Type B pancreatic cell (in vitro differentiated cells): ENCODE measurements around the gene LRP1B. TPM values are rescaled to one million over a fixed set of nuclear protein-coding genes. Genes with fewer than 3 reads are reported as not detected.

Experiments
- DNase-seq: peaks from one replicate; pipeline ENCODE4 v3.0.0; 2021; ENCODE audit warnings: mixed read lengths; ENCODE audit not compliant: unreplicated experiment; ENCODE audit errors: extremely low spot score
- H3K27ac Mint-ChIP-seq: 2 replicates; pipeline ENCODE4 v1.8.0; 2021; ENCODE audit warnings: mild to moderate bottlenecking, mixed read lengths
- H3K27me3 Mint-ChIP-seq: 2 replicates; pipeline ENCODE4 v1.8.0; 2021; ENCODE audit warnings: mixed read lengths
- H3K36me3 Mint-ChIP-seq: 2 replicates; pipeline ENCODE4 v1.8.0; 2021; ENCODE audit warnings: mixed read lengths
- H3K4me1 Mint-ChIP-seq: one replicate; pipeline ENCODE4 v1.8.0; 2021; ENCODE audit warnings: mixed read lengths; ENCODE audit not compliant: unreplicated experiment
- H3K4me3 Mint-ChIP-seq: 2 replicates; pipeline ENCODE4 v1.8.0; 2021; ENCODE audit warnings: mild to moderate bottlenecking, mixed read lengths
- H3K9me3 Mint-ChIP-seq: 2 replicates; pipeline ENCODE4 v1.8.0; 2021; ENCODE audit warnings: mixed read lengths
- total RNA-seq: library from RNA; stranded (reverse); gene quantifications from 2 replicates; pipeline ENCODE4 v1.2.1, GENCODE V29; 2021; ENCODE audit warnings: low replicate concordance
- TF ChIP-seq, protein P1 (sequence below): fragments of 200-600 bp; sonication (generic); conservative IDR thresholded peaks from 2 replicates; pipeline ENCODE4 v1.5.0; 2021; ENCODE audit warnings: antibody characterized with exemption, mild to moderate bottlenecking

LRP1B gene
- total RNA-seq, 1 donor from 2014 or later: 16.0 TPM

DNA sequence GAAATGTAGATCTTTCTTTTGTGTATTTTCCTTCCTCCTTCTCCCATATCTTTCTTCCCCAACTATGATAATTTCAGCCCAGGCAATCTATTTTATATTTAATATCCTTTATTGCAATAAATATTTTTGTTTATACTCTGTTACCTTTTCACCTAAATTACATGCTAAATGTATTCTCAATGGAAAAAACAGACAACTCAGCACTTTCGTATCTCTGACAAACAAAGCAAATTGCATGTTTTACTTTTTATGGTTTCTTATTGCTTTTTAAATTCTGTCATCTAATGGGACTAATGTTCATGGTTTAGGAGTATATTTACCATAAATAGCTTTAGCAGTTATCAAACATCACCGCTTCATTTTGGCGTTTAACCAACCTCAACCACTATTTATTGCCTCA, 74.0 kb downstream of the LRP1B start:
- Mint-ChIP-seq H3K27me3 (peaks cover 3% of the 10 kb centered on the region), H3K36me3 (no peaks in the 10 kb centered on the region), H3K4me3 (no peak overlapping the region), H3K9me3 (no peaks in the 10 kb centered on the region), H3K27ac (no peak overlapping the region), H3K4me1 (no peaks in the 10 kb centered on the region)
- DNase-seq: no peak
- TF ChIP-seq, protein P1, sequence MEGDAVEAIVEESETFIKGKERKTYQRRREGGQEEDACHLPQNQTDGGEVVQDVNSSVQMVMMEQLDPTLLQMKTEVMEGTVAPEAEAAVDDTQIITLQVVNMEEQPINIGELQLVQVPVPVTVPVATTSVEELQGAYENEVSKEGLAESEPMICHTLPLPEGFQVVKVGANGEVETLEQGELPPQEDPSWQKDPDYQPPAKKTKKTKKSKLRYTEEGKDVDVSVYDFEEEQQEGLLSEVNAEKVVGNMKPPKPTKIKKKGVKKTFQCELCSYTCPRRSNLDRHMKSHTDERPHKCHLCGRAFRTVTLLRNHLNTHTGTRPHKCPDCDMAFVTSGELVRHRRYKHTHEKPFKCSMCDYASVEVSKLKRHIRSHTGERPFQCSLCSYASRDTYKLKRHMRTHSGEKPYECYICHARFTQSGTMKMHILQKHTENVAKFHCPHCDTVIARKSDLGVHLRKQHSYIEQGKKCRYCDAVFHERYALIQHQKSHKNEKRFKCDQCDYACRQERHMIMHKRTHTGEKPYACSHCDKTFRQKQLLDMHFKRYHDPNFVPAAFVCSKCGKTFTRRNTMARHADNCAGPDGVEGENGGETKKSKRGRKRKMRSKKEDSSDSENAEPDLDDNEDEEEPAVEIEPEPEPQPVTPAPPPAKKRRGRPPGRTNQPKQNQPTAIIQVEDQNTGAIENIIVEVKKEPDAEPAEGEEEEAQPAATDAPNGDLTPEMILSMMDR: no peak

DNA sequence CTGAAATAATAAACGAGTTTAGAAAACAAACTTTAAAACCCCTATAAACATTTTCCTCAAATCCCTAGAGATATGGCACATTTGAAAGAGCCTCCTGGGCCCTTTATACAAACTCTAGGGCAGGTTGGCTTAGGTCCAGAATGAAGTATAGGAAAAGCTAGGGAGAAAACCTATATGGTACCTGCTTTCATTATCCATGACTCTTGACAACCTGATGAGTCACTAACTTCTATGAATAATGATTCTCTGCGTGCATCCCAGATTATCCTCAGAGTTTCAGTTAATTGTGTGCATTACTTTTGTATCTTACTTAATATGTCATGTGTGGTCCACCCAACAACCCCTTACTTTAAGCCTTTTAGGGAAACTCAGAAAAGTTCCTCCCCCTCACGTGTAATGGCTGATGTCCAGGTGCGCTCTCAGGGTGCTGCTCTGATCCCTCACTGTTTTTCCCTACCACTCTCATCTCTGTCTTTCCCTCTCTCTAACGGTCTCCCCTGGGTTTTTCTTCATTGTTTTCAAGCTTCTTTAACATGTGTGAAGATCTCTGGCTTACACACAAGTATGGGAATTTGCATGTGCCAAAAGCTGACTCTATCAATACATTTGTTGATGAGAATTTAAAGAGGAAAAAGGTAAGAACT, 78.5 kb downstream of the LRP1B start:
- no peak overlapping the region for H3K4me3 Mint-ChIP-seq
- H3K27ac Mint-ChIP-seq: no peak overlapping the region
- no peaks in the 10 kb centered on the region for H3K4me1 Mint-ChIP-seq
- no peaks in the 10 kb centered on the region for H3K36me3 Mint-ChIP-seq
- TF ChIP-seq, protein P1: no peak
- H3K9me3 Mint-ChIP-seq: no peaks in the 10 kb centered on the region
- H3K27me3 Mint-ChIP-seq: peaks cover 3% of the 10 kb centered on the region
- no peak for DNase-seq

DNA sequence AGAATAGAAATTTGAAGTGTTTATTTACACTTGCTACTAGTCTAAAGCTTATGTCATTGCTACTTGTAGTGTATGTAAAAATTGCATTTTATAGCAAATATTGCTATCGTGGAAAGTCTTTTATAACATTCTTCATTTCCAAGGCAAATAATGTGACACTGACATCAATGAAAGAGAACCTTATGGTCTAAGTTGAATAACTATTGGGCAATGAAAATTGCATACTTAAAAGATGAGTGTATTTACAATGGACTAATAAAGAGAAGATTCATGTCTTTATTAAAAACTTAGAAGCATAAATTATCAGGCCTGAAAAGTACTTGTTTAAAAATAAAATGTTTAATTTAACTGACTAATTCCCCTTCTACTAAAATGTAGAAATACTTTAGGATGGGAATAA, 82.2 kb downstream of the LRP1B start:
- DNase-seq: no peak
- TF ChIP-seq, protein P1: no peak
- Mint-ChIP-seq H3K27ac (no peak overlapping the region), H3K9me3 (no peaks in the 10 kb centered on the region), H3K4me3 (no peak overlapping the region), H3K36me3 (no peaks in the 10 kb centered on the region), H3K27me3 (peaks cover 6% of the 10 kb centered on the region), H3K4me1 (no peaks in the 10 kb centered on the region)

DNA sequence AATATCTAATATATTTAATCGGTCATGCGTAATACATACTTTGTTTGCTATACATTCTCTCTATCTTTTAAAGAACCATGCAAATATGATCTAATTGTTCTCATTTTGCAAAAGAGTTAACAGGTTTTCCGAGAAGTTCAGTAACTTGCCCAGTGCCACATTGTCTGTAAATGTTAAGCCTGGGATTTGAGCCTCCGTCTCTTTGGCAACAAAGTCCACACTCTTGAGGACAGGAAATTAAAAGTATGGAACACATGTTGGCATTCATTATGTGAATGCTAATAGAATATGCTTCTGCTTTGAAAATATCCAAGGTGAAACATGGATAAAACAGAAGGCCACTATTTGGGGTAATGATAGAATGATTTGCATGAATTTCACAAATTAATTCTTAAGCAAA, 85.2 kb downstream of the LRP1B start:
- no peak overlapping the region for H3K4me3 Mint-ChIP-seq

DNA sequence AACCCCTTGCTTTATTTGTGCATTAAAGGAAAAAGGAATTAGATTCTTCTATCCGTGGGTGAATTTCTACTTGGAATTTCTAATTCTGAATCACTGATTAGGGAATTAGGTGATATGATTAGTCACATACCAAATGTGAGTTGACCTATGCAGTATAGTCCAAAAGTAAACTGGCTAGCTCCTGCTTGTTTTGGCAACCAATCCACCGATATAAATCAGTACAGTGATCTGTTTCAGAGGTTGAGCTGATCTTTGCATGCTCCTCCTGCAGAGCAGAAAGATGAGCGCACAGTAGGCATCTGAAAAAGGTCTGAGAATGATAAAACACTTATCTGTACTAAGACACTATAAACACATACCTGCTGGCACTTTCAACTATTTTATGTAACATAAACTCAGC, 86.6 kb downstream of the LRP1B start:
- DNase-seq: no peak
- Mint-ChIP-seq H3K36me3 (no peaks in the 10 kb centered on the region), H3K9me3 (no peaks in the 10 kb centered on the region), H3K4me3 (no peak overlapping the region), H3K27me3 (peaks cover 3% of the 10 kb centered on the region), H3K4me1 (no peaks in the 10 kb centered on the region), H3K27ac (no peak overlapping the region)
- TF ChIP-seq, protein P1: no peak

More for the DNA sequence above, 85.2 kb downstream of the LRP1B start:
- Mint-ChIP-seq H3K4me1 (no peaks in the 10 kb centered on the region), H3K9me3 (no peaks in the 10 kb centered on the region), H3K27me3 (peaks cover 3% of the 10 kb centered on the region), H3K27ac (no peak overlapping the region), H3K36me3 (no peaks in the 10 kb centered on the region)
- TF ChIP-seq, protein P1: no peak
- DNase-seq: no peak
